ENCODE measurements around the gene GATAD2A.

The GATAD2A gene

DNA sequence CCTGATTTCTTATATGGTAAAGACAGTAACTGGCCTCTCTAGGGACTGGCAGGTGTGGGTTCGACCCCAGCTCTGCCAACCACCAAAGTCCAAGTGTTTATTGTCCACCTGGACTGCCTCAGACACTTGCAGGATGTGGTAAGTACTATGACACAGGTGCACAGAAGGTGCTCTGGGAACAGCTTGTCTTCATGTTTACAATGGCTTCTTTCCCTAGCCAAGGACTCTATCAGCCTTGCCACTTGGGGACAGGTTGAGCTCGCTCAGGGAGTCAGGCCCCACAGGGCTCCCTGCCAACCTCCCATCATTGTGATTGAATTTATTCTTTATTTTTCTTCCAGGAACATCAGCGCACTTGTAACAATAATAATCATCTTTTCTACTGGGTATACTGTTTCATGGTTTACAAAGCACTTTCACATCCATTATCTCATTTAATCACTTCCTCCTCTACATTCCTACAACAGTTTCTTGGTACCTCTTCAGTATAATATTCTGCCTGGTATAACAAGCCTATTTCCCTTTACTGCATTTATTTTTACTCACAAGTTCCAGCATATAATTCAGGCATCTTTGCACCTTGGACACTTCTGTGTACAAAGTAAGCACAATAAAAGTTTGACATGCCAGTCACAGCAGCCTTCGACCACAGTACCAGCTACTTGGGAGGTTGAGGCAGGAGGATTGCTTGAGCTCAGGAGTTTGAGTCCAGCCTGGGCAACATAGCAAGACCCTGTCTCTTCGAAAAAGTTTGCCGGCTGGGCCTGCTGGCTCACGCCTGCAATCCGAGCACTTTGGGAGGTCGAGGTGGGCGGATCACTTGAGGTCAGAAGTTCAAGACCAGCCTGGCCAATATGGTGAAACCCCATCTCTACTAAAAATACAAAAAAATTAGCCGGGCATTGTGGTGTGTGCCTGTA, 24.2 kb upstream of the GATAD2A start:
- TF ChIP-seq REST (IDR thresholded peaks at IDR 0.05; ENCODE audit: insufficient replicate concordance, low read depth) (no peak), POLR2AphosphoS5 (IDR thresholded peaks at IDR 0.05; ENCODE audit: low read depth) (no peak), GABPA (IDR thresholded peaks at IDR 0.05; ENCODE audit: low read depth) (no peak), SPI1 (IDR thresholded peaks at IDR 0.05; ENCODE audit: borderline replicate concordance, low read depth) (no peak)
- TF ChIP-seq, protein P1, sequence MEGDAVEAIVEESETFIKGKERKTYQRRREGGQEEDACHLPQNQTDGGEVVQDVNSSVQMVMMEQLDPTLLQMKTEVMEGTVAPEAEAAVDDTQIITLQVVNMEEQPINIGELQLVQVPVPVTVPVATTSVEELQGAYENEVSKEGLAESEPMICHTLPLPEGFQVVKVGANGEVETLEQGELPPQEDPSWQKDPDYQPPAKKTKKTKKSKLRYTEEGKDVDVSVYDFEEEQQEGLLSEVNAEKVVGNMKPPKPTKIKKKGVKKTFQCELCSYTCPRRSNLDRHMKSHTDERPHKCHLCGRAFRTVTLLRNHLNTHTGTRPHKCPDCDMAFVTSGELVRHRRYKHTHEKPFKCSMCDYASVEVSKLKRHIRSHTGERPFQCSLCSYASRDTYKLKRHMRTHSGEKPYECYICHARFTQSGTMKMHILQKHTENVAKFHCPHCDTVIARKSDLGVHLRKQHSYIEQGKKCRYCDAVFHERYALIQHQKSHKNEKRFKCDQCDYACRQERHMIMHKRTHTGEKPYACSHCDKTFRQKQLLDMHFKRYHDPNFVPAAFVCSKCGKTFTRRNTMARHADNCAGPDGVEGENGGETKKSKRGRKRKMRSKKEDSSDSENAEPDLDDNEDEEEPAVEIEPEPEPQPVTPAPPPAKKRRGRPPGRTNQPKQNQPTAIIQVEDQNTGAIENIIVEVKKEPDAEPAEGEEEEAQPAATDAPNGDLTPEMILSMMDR (IDR thresholded peaks at IDR 0.05; ENCODE audit: insufficient read depth, low read length): no peak
- DNase-seq (ENCODE audit: low read depth in 1 of 2, low spot score in 1 of 2): no peak
- Histone ChIP-seq H3K4me3 (replicated peaks; ENCODE audit: insufficient read depth, low read length) (no peak overlapping the region), H3K27me3 (ENCODE audit: insufficient read depth, poor library complexity, severe bottlenecking) (no peaks in the 10 kb centered on the region), H3K27ac (replicated peaks) (no peak overlapping the region)

DNA sequence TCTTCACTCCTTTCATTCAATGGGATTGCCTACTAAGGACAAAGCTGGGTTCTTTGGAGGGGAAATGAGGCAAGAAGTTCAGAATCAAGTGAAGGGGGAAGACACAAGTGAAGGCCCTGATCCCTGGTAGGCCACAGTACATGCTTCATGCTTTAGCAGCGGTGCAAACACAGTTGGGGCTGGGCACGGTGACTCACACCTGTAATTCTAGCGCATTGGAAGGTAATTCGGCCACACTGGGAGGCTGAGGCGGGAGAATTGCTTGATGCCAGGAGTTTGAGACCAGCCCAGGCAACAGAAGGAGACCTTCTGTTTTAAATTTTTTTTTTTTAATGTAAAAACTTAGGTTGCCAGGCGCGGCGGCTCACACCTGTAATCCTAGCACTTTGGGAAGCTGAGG, 23.4 kb upstream of the GATAD2A start:
- no peak for DNase-seq (ENCODE audit: low read depth in 1 of 2, low spot score in 1 of 2)
- H3K4me3 ChIP-seq (replicated peaks; ENCODE audit: insufficient read depth, low read length): no peak overlapping the region
- H3K27me3 ChIP-seq (ENCODE audit: insufficient read depth, poor library complexity, severe bottlenecking): no peaks in the 10 kb centered on the region
- TF ChIP-seq, protein P1 (IDR thresholded peaks at IDR 0.05; ENCODE audit: insufficient read depth, low read length): no peak
- TF ChIP-seq GABPA (IDR thresholded peaks at IDR 0.05; ENCODE audit: low read depth): no peak
- no peak for TF ChIP-seq REST (IDR thresholded peaks at IDR 0.05; ENCODE audit: insufficient replicate concordance, low read depth)
- TF ChIP-seq SPI1 (IDR thresholded peaks at IDR 0.05; ENCODE audit: borderline replicate concordance, low read depth): no peak
- TF ChIP-seq POLR2AphosphoS5 (IDR thresholded peaks at IDR 0.05; ENCODE audit: low read depth): no peak
- no peak overlapping the region for H3K27ac ChIP-seq (replicated peaks)

DNA sequence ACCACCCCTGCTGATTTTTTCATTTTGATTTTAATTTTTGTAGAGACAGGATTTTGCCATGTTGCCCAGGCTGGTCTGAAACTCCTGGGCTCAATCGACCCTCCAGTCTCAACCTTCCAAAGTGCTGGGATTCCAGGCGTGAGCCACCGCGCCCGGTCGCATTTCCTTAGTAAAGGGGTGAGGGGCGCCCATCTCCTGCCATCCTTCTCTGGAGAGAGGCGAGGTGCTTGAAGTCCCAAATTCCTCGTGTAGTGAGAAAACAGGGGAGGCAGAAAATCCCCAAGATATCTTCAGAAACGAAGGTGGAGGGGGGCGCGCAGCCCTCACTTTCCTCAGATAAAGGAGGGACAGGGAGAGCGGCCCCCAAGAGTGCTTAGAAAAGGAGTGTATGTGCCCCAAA, 21.0 kb upstream of the GATAD2A start:
- no peak for DNase-seq (ENCODE audit: low read depth in 1 of 2, low spot score in 1 of 2)
- Histone ChIP-seq H3K4me3 (replicated peaks; ENCODE audit: insufficient read depth, low read length) (no peak overlapping the region), H3K27ac (replicated peaks) (peak overlapping the region; percentile 75), H3K27me3 (ENCODE audit: insufficient read depth, poor library complexity, severe bottlenecking) (no peaks in the 10 kb centered on the region)
- TF ChIP-seq, protein P1 (IDR thresholded peaks at IDR 0.05; ENCODE audit: insufficient read depth, low read length): no peak
- no peak for TF ChIP-seq GABPA (IDR thresholded peaks at IDR 0.05; ENCODE audit: low read depth)
- no peak for TF ChIP-seq POLR2AphosphoS5 (IDR thresholded peaks at IDR 0.05; ENCODE audit: low read depth)
